H1 (cell line): ENCODE data around the gene MTERF2. TPM values are rescaled to one million over a fixed set of nuclear protein-coding genes. Genes with fewer than 3 reads are reported as not detected.

Experiments used
- NANOG ChIP-seq: IDR thresholded peaks from 2 replicates; pipeline ENCODE4 v1.6.1; 2011; ENCODE audit warnings: low read length, low read depth, mild to moderate bottlenecking, inconsistent platforms; ENCODE audit not compliant: insufficient read depth, poor library complexity, severe bottlenecking
- polyA plus RNA-seq, 7 experiments: library from polyadenylated mRNA; depleted of rRNA in 3 of 7; stranded (reverse) in 5 of 7; unstranded in 2 of 7; fragments of >200 nt in 5 of 7; fragments of 200-250 nt in 2 of 7; gene quantifications; 1 replicate in 5 of 7; 2 replicates in 1 of 7; 4 replicates in 1 of 7; pipeline versions ENCODE4 v1.2.1 to v1.2.3, GENCODE V29; 2011 to 2013; ENCODE audit warnings: missing spikeins in 2 of 7, mixed read lengths in 2 of 7
- total RNA-seq: library from RNA; stranded (reverse); fragmentation: NEBNext Ultra II Directional; extraction: Animal tissue kit (Norgen Biotek cat#: 25700); gene quantifications from 2 replicates; pipeline ENCODE4 v1.2.1, GENCODE V29; 2021
- TF ChIP-seq, protein P1 (sequence below): fragments of 300-600 bp; sonication (generic); IDR thresholded peaks from 2 replicates; pipeline ENCODE4 v1.7.1; 2012; ENCODE audit warnings: low read length, moderate library complexity, mild to moderate bottlenecking, inconsistent platforms; ENCODE audit not compliant: insufficient replicate concordance

Gene MTERF2
- total and polyA plus RNA-seq, 2 of the 8 experiments (the other 6 are each of a cell fraction or from before 2014, with no cell fraction given), result 2.8 to 7.1 TPM

- TF ChIP-seq, protein P1, sequence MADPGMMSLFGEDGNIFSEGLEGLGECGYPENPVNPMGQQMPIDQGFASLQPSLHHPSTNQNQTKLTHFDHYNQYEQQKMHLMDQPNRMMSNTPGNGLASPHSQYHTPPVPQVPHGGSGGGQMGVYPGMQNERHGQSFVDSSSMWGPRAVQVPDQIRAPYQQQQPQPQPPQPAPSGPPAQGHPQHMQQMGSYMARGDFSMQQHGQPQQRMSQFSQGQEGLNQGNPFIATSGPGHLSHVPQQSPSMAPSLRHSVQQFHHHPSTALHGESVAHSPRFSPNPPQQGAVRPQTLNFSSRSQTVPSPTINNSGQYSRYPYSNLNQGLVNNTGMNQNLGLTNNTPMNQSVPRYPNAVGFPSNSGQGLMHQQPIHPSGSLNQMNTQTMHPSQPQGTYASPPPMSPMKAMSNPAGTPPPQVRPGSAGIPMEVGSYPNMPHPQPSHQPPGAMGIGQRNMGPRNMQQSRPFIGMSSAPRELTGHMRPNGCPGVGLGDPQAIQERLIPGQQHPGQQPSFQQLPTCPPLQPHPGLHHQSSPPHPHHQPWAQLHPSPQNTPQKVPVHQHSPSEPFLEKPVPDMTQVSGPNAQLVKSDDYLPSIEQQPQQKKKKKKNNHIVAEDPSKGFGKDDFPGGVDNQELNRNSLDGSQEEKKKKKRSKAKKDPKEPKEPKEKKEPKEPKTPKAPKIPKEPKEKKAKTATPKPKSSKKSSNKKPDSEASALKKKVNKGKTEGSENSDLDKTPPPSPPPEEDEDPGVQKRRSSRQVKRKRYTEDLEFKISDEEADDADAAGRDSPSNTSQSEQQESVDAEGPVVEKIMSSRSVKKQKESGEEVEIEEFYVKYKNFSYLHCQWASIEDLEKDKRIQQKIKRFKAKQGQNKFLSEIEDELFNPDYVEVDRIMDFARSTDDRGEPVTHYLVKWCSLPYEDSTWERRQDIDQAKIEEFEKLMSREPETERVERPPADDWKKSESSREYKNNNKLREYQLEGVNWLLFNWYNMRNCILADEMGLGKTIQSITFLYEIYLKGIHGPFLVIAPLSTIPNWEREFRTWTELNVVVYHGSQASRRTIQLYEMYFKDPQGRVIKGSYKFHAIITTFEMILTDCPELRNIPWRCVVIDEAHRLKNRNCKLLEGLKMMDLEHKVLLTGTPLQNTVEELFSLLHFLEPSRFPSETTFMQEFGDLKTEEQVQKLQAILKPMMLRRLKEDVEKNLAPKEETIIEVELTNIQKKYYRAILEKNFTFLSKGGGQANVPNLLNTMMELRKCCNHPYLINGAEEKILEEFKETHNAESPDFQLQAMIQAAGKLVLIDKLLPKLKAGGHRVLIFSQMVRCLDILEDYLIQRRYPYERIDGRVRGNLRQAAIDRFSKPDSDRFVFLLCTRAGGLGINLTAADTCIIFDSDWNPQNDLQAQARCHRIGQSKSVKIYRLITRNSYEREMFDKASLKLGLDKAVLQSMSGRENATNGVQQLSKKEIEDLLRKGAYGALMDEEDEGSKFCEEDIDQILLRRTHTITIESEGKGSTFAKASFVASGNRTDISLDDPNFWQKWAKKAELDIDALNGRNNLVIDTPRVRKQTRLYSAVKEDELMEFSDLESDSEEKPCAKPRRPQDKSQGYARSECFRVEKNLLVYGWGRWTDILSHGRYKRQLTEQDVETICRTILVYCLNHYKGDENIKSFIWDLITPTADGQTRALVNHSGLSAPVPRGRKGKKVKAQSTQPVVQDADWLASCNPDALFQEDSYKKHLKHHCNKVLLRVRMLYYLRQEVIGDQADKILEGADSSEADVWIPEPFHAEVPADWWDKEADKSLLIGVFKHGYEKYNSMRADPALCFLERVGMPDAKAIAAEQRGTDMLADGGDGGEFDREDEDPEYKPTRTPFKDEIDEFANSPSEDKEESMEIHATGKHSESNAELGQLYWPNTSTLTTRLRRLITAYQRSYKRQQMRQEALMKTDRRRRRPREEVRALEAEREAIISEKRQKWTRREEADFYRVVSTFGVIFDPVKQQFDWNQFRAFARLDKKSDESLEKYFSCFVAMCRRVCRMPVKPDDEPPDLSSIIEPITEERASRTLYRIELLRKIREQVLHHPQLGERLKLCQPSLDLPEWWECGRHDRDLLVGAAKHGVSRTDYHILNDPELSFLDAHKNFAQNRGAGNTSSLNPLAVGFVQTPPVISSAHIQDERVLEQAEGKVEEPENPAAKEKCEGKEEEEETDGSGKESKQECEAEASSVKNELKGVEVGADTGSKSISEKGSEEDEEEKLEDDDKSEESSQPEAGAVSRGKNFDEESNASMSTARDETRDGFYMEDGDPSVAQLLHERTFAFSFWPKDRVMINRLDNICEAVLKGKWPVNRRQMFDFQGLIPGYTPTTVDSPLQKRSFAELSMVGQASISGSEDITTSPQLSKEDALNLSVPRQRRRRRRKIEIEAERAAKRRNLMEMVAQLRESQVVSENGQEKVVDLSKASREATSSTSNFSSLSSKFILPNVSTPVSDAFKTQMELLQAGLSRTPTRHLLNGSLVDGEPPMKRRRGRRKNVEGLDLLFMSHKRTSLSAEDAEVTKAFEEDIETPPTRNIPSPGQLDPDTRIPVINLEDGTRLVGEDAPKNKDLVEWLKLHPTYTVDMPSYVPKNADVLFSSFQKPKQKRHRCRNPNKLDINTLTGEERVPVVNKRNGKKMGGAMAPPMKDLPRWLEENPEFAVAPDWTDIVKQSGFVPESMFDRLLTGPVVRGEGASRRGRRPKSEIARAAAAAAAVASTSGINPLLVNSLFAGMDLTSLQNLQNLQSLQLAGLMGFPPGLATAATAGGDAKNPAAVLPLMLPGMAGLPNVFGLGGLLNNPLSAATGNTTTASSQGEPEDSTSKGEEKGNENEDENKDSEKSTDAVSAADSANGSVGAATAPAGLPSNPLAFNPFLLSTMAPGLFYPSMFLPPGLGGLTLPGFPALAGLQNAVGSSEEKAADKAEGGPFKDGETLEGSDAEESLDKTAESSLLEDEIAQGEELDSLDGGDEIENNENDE, result no peak
- no peak for TF ChIP-seq NANOG
These were observed 12.4 kb downstream of the MTERF2 start (continued) for GRCh38 chr12:106974511-106974910.
